Measurements from ENCODE around the gene GALNT17. TPM values are rescaled to one million over a fixed set of nuclear protein-coding genes. Genes with fewer than 3 reads are reported as not detected.

The GALNT17 gene
- total RNA-seq, 1 donor, result not detected

DNA sequence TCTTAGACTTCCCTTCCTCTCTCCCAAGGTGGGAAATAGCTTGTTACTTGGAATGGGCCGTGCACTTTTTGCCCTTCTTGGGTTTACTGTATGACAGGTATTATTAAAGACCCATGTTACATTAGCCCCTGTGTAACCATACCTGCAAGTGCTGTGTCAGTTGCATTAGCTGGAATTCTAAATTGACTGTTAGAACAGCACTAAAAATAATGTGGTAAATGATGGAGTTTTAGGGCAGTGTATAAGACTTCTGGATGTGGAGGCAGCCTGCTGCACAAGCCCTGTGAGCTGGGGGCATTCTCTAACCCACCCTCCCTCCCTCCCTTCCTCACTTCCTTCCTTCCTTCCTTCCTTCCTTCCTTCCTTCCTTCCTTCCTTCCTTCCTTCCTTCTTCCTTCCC lies 52.7 kb downstream of the GALNT17 start:
- no peak overlapping the region for H3K4me3 ChIP-seq (ENCODE audit: low read depth, low read length)
- TF ChIP-seq, protein P1, sequence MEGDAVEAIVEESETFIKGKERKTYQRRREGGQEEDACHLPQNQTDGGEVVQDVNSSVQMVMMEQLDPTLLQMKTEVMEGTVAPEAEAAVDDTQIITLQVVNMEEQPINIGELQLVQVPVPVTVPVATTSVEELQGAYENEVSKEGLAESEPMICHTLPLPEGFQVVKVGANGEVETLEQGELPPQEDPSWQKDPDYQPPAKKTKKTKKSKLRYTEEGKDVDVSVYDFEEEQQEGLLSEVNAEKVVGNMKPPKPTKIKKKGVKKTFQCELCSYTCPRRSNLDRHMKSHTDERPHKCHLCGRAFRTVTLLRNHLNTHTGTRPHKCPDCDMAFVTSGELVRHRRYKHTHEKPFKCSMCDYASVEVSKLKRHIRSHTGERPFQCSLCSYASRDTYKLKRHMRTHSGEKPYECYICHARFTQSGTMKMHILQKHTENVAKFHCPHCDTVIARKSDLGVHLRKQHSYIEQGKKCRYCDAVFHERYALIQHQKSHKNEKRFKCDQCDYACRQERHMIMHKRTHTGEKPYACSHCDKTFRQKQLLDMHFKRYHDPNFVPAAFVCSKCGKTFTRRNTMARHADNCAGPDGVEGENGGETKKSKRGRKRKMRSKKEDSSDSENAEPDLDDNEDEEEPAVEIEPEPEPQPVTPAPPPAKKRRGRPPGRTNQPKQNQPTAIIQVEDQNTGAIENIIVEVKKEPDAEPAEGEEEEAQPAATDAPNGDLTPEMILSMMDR (IDR thresholded peaks at IDR 0.05; ENCODE audit: insufficient read depth, low read depth, low read length), result no peak
- DNase-seq (ENCODE audit: low read depth), result no peak

DNA sequence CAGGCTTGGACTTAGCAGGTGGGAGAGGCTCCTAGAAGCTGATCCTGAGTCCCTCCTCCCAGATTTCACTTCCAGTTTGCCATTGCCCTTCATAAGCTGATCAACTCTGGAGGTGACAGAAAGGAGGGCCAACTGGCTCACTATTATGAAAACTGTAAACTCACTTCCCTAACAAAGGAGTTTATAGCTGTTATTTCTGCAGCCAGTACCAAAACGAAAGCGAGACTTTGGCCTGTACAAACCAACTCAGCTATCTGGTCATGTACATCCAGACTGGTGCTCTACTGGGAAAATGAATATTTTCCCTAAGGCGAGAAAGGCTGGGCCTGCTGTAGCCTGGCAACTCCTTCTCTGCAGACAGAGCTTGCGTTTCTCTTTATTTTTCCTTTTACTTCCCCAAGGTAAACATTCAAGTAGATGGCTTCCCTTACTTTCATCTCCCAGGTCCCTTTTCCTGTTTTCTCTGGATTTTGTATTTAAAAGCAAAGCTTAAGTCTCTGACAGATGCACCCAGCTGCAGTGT lies 54.7 kb downstream of the GALNT17 start:
- H3K4me3 ChIP-seq (ENCODE audit: low read depth, low read length), result no peak overlapping the region
- DNase-seq (ENCODE audit: low read depth), result no peak
- TF ChIP-seq, protein P1 (IDR thresholded peaks at IDR 0.05; ENCODE audit: insufficient read depth, low read depth, low read length), result no peak

DNA sequence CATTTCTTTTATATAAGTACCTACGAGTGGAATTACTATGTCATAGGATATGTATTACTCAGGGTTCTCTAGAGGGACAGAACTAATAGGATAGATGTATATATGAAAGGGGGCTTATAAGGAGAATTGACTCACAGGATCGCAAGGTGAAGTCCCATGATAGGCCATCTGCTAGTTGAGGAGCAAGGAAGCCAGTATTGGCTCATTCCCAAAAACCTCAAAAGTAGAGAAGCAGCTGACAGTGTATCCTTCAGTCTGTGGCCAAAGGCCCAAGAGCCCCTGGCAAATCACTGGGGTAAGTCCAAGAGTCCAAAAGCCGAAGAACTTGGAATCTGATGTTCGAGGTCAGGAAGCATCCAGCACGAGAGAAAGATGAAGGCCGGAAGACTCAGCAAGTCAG lies 59.8 kb downstream of the GALNT17 start:
- no peak for DNase-seq (ENCODE audit: low read depth)
- H3K4me3 ChIP-seq (ENCODE audit: low read depth, low read length), result no peak overlapping the region
- TF ChIP-seq, protein P1 (IDR thresholded peaks at IDR 0.05; ENCODE audit: insufficient read depth, low read depth, low read length), result no peak

DNA sequence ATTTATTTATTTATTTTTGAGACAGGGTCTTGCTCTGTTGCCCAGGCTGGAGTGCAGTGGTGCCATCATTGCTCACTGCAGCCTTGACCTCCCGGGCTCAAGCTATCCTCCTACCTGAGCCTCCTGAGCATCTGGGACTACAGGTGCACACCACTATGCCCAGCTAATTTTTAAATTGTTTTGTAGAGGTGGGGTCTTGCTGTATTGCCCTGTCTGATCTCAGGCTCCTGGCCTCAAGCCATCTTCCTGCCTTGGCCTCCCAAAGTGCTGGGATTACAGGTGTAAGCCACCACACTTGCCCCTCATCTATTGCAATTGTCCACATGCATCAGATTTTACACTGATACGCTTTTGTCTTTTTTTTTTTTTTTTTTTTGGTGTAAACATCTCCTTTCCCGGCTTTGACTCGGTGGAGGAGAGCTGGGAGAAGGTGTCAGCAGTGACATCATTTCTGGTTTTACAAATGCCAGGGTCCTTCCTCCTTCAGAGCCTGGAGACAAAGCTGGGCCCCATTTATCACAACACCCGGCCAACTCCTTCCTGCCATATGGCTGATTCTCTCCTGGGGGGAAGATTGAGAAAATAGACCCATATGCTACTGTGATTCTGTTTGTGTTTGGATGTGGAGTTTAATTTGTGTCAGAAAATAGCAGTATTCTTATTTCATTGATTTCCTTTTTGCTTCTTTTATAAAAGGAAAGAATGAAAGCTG lies 61.3 kb downstream of the GALNT17 start:
- TF ChIP-seq, protein P1 (IDR thresholded peaks at IDR 0.05; ENCODE audit: insufficient read depth, low read depth, low read length), result no peak

DNA sequence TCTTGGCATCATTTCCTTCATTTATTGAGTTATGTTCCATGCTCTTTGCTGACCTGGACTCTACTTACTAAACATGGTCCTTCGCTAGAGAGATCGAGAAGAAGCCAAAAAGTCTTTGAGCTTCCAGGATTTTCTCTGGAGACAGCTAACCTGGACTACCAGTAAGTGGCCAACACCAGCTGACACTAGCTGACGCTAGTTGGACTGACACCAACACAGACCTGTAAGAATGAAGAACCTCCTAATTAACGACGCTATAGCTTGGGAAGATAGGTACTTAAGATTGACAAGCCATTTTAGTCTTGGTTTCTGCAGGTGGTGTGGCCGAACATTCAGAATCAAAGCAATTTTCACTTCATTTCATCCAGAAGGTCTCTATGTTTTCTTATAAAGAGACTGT lies 66.4 kb downstream of the GALNT17 start:
- DNase-seq (ENCODE audit: low read depth), result no peak
- TF ChIP-seq, protein P1 (IDR thresholded peaks at IDR 0.05; ENCODE audit: insufficient read depth, low read depth, low read length), result no peak
- no peak overlapping the region for H3K4me3 ChIP-seq (ENCODE audit: low read depth, low read length)

More for the DNA sequence above, 61.3 kb downstream of the GALNT17 start:
- DNase-seq (ENCODE audit: low read depth), result no peak
- H3K4me3 ChIP-seq (ENCODE audit: low read depth, low read length), result no peak overlapping the region

DNA sequence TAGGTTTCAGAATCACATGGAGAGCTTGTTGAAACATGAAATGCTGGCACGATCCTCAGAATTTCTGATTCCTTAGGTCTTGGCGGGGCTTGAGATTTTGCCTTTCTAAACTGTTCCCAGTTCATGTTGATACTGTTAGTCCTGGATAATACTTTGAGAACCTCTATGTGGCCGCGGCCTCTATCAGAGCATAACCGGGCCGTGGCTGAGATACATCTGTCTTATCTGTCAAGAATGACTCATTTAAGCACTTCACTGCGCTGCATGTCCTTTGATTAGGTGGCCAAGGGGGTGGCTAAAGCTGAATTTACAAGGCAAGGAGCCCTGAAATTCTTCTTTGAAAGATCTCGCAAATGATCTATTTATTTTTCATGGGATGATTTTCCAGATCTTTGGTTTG lies 66.9 kb downstream of the GALNT17 start:
- TF ChIP-seq, protein P1 (IDR thresholded peaks at IDR 0.05; ENCODE audit: insufficient read depth, low read depth, low read length), result no peak
- no peak for DNase-seq (ENCODE audit: low read depth)
- H3K4me3 ChIP-seq (ENCODE audit: low read depth, low read length), result no peak overlapping the region

Measured in fibroblast of villous mesenchyme (primary cell).